Stimulated activated CD8-positive, alpha-beta memory T cell treated with anti-CD3 and anti-CD28 coated beads, Interleukin-7, amount 100 ng/mL, for 24 hours (primary cell): Measurements from ENCODE around the gene SLC17A5.
"Not testable (repeated sequence)": the region's sequence is repeated elsewhere in the genome, so short reads cannot be mapped to it uniquely, and the experiment has no call there.

ENCODE experiments used
- DNase-seq: peaks from one replicate; pipeline ENCODE4 v3.0.0-alpha.2; 2020; ENCODE audit warnings: low read depth

SLC17A5 gene

GRCh38 chr6:73666393-73666792 is 12.6 kb upstream of the SLC17A5 start:
- no peak for DNase-seq

DNA sequence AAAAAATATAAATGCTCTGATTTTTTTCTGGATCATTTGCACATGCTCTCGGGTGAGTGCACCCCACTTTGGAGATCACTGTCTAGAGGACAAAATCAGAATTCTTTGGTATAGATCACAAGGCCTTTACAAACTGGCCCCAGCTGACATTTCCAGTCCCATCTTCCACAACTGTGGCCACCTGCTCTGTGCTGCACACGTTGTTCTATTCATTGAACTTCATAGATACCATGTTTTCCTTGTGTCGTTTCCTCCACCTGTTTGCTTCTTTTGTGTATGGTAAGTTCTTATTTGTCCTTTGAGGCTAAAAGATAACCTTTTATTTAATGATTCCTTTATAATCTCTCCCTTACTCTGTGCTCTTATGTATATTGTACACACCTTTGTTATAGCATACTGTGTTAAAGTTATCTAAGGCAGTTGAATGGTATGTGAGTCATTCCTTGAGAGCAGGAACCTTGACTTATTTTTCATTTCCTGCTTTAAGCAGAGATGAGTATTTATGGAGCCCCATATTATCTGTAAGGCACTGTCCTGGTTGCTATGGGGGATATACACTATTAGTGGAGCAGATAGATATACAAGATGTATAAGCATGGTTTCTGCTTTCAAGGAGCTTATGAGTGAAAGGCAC is 12.0 kb upstream of the SLC17A5 start:
- DNase-seq, result no peak

DNA sequence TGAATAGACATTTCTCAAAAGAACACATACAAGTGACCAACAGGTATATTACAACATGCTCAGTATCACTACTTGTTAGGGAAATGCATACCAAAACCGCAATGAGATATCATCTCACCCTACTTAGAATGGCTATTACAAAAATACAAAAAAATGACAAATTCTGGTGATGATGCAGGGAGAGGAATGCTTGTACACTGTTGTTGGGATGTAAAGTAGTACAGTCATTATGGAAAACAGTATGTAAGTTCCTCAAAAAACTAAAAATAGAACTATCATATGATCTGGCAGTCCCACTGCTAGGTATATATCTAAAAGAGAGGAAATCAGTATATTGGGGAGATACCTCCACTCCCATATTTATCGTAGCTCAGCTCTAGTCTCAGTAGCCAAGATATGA is 10.9 kb upstream of the SLC17A5 start:
- DNase-seq, result no peak

DNA sequence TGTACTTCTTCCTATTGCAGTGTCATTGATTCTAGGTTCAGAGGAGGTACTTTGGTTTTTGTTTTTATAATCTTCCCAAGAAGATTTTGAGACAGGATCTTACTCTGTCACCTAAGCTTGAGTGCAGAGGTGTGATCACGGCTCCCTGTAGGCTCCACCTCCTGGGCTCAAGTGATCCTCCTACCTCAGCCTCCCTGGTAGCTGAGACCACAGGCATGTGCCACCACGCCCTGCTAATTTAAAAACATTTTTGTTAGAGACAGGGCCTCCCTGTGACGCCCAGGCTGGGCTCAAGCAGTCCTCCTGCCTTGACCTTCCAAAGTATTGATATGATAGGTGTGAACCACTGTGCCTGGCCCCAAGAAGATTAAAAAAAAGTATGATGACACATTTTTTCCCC is 3.4 kb upstream of the SLC17A5 start:
- DNase-seq, result no peak

GRCh38 chr6:73656531-73657145 is 2.8 kb upstream of the SLC17A5 start:
- DNase-seq, result no peak

DNA sequence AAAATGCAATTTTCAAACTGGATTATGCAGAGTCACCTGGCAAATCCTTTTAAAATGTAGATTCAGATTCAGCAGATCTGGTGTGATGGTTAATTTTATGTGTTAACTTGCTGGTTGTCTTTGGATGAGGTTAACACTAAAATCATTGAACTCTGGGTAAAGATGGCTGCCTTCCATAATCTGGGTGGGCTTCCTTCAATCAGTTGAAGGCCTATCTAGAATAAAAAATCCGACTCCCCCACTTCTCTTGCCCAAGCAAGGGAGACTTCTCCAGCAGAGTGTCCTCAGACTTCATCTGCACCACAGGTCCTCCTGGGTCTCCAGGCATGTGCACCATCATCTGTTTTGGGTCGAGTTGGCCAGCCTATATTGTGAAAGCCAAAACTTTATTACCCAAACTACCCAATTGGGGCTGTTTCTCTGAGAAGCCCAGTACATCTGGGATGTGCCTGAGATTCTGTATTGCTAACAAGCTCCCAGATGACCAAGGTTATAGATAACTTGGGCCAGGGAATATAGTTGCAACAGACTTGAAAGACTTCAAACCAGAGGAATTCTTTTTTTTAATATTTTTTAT is 1.6 kb upstream of the SLC17A5 start:
- DNase-seq, result no peak

GRCh38 chr6:73652637-73653570 is 888 bp downstream of the SLC17A5 start:
- DNase-seq, result peak; percentile 19

DNA sequence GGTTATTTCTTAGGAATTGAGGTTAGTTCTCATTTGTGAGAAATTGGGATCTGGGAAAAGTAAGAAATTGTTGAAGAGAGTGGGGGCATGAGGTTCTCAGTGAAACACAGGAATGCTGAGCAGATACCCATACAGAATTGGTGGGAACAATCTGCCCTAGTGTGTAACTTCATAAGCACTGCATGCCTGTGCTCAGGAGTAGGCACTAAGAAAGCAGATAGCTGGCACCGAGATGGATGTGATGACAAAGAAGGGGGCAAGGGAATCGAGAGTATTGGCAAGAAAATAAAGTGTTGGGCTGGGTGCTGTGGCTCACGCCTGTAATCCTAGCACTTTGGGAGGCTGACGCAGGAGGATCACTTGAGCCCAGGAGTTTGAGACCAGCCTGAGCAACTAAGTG is 4.0 kb downstream of the SLC17A5 start:
- no peak for DNase-seq

GRCh38 chr6:73648166-73648565 is 5.6 kb downstream of the SLC17A5 start:
- no peak for DNase-seq

DNA sequence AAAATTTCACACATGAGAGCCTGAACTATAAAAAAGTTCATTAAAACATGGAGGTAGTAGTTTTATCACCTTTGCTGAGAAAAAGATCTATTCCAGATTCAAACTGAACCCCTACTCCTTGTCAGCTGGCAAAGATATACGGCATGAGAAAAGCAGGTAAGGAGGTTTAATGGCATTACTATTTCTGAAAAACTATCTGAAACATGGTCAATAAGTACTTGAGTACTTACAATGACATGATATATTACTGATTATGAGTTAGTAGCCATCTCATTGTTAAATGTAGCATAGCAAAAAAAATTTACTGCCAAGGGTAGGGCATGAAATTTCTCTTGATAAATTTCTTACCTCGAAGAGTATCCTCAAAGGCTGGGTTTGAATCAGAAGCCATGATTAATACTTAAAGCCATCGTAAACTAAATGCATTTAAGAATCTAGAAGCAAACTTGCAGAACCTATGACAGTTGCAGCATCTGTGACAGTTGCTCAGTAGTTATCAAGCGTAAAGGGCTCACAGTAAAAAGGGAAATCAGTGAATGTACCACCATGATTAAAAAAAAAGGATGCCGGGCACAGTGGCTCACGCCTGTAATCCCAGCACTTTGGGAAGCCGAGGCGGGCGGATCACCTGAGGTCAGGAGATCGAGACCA is 8.7 kb downstream of the SLC17A5 start:
- DNase-seq, result no peak

GRCh38 chr6:73644030-73644429 is 9.8 kb downstream of the SLC17A5 start:
- DNase-seq, result no peak

DNA sequence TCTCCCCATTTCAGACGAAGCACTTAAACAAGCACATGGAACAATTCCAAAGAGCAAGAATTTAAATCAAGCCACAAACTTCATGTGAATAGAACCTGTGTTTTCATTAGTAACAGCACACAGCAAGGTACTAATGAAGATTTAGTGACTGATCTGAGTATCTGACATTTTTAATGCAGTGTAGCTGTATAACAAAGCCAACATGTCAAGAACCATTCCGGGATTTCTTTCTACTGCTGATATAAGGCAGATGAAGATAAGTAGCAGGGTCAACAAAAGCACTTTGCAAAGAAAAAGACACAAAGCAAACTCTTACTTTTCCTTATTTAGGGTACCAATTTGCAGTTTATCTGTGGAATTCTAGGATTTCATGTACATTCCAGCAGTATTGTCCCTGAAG is 11.3 kb downstream of the SLC17A5 start:
- no peak for DNase-seq

- DNase-seq, result no peak
Measured at GRCh38 chr6:73640179-73640750, 13.5 kb downstream of the SLC17A5 start.

DNA sequence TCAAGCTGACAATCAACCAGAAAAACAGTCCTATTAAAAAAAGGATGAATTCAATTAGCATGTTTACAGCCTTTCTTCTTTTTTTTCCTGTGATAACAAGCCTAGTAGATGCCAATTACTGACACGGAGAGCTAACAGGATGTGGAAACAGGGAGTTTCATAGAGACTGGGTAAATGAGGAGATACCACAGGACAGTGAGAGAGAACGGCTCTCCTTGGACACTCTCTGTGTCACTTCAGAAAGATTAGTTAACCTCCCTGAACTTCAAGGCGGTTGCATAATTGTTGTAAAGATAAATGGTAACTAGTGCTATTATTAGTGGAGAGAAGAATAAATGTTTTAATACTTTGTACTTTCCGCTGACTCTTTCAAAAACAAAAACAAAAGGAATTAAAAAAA is 14.8 kb downstream of the SLC17A5 start:
- DNase-seq, result no peak

- DNase-seq, result no peak
Measured at GRCh38 chr6:73637404-73637803, 16.4 kb downstream of the SLC17A5 start.

DNA sequence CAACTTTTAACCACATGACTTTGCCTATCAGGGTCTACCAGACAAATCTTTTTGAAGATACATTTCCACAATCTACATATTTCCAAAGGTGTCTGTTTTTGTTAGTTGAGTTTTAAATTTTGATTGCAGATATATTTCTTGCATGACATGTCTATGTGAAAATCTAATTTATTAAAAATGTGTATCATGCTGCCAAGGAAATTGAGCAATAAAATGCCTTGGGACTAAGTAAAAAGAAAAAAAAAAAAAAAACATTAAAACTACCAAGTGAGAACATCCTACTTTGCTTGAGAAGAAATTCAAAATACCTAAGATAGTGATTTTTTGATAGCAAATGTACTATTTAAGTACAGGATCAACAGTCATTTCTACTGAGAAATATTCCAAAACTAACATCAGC is 17.7 kb downstream of the SLC17A5 start:
- no peak for DNase-seq

GRCh38 chr6:73632346-73632745 is 21.4 kb downstream of the SLC17A5 start:
- DNase-seq, result no peak

- DNase-seq, result no peak
Measured at GRCh38 chr6:73631849-73632248, 21.9 kb downstream of the SLC17A5 start.

DNA sequence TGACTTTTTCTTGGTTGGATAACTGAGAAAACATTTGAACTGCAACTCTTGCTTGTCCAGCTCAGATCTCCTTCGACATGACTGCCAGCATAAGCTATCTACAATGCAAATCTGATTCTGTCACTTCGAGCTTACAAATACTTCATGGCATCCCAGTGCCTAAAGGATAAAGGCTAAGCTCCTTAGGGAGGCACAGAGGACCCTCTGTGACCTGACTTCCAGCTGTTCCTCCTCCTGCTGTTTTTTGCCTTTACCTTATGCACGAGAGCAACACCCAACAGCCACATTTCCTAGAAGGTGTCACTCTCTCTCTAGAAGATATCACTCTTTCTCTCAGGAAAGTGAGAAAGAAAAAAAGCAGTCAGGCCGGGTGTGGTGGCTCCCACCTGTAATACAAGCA is 23.4 kb downstream of the SLC17A5 start:
- no peak for DNase-seq

- no peak for DNase-seq
Measured at GRCh38 chr6:73624896-73625295, 28.9 kb downstream of the SLC17A5 start.

DNA sequence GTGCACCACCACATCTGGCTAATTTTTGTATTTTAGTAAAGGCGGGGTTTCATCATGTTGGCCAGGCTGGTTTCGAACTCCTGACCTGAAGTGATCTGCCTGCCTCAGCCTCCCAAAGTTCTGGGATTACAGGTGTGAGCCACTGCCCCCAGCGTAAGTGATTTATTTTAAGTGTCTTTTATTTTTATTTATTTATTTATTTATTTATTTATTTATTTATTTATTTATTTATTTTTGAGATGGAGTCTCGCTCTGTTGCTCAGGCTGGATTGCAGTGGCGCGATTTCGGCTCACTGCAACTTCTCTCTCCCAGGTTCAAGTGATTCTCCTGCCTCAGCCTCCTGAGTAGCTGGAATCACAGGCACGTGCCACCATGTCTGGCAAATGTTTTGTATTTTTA is 30.3 kb downstream of the SLC17A5 start:
- DNase-seq, result not testable (repeated sequence)

GRCh38 chr6:73618082-73618481 is 35.7 kb downstream of the SLC17A5 start:
- not testable (repeated sequence) for DNase-seq
